Iris pigment epithelial cell (primary cell): Measurements from ENCODE around the gene RPA3.

Source experiments
- DNase-seq: peaks from one replicate; pipeline ENCODE4 v3.0.0-alpha.2; 2011; ENCODE audit warnings: low read depth

RPA3 gene

DNA sequence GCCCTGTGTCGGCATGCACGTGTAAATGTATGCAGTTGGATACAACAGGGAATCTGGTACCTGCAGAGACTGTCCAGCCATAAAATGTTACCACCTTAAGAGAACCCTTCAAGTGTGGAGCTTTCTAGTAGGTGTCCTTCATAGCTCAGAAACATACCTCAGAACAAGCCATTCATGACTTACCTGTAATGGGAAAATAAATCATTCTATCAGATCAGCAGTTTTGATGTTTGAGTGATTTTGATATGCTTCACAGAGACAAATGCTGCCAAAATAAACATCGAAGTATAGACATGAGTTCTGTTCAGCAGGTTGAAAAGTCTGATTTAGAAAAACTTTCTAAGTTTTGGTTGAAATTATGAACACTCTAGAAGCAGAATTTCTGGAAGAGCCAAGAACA is 111.4 kb downstream of the RPA3 start:
- DNase-seq, result no peak

DNA sequence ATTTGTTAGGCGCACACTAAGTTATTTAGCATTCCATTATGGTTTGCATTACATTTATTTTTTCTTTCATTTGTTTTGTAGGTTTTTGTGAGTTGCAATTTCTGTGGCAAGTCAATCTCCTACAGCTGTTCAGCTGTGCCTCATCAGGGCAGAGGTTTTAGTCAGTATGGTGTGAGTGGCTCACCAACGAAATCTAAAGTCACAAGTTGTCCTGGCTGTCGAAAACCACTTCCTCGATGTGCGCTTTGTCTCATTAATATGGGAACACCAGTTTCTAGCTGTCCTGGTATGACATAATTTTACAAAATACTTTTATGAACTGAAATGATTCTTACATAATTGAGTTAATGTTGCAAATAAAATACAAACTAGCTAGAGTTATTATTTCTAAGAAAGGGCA is 122.2 kb downstream of the RPA3 start:
- DNase-seq, result no peak

DNA sequence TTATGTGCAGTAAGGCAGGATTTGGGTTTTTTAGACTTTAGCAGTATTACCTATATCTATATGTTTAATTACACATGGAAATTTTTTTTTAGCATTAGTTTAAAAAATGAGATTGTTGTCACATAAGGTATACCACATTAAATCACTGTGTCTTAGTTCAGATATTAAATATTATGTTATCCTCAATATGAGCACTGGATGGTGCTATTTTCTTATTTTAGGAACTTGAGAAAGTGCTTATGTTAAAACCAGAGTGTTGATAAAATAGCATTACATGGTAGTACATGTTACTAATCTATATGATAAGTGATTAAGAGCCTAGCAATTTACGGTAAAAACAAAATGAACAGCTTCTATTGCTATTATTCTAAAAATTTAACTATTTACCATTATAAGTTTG is 123.0 kb downstream of the RPA3 start:
- DNase-seq, result peak; percentile 30
